Peyer's patch (tissue), 4 donors: ENCODE data around the gene MTMR3.

ENCODE experiments used
- POLR2A ChIP-seq, 2 donors: fragments of 450-650 bp; IDR thresholded peaks; one replicate each; pipeline ENCODE4 v1.5.1; 2017; ENCODE audit warnings: antibody characterized with exemption in 2 of 2, mild to moderate bottlenecking in 2 of 2, moderate library complexity in 2 of 2
- TF ChIP-seq, protein P1 (sequence below), 6 experiments: fragments of 450-650 bp in 4 of 6; fragments of 200-600 bp in 2 of 6; sonication (generic) in 1 of 6; IDR thresholded peaks; one replicate each; pipeline ENCODE4 v1.5.1; 2017 to 2019; ENCODE audit warnings: antibody characterized with exemption in 6 of 6, mild to moderate bottlenecking in 3 of 6, moderate library complexity in 1 of 6

DNA sequence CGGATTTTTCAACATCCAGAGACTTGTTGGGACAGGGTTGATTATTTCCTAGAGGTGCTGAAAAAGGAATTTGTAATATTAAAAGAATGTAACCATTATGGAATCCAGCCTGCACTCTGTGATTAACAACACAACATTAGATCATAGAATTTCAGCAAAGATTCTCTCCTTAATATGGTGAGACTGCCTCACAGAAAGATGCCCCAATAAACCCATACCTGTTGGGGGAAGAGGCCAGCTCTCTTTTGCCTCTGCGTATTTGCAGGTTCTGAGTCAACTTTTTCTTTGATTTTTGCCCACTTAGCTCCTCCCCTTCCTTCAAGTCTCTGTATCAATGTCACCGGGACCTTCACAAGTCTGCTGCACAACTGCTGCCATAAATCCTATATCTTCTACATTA is 12.4 kb upstream of the MTMR3 start:
- TF ChIP-seq, protein P1, sequence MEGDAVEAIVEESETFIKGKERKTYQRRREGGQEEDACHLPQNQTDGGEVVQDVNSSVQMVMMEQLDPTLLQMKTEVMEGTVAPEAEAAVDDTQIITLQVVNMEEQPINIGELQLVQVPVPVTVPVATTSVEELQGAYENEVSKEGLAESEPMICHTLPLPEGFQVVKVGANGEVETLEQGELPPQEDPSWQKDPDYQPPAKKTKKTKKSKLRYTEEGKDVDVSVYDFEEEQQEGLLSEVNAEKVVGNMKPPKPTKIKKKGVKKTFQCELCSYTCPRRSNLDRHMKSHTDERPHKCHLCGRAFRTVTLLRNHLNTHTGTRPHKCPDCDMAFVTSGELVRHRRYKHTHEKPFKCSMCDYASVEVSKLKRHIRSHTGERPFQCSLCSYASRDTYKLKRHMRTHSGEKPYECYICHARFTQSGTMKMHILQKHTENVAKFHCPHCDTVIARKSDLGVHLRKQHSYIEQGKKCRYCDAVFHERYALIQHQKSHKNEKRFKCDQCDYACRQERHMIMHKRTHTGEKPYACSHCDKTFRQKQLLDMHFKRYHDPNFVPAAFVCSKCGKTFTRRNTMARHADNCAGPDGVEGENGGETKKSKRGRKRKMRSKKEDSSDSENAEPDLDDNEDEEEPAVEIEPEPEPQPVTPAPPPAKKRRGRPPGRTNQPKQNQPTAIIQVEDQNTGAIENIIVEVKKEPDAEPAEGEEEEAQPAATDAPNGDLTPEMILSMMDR (IDR thresholded peaks at IDR 0.05) = no peak
- TF ChIP-seq POLR2A (IDR thresholded peaks at IDR 0.05) = no peak
